Spinal cord (tissue), 10 donors: ENCODE measurements around the gene PDAP1. TPM values are rescaled to one million over a fixed set of nuclear protein-coding genes. Genes with fewer than 3 reads are reported as not detected.

Experiments
- DNase-seq, 6 donors: peaks; one replicate each; pipeline versions ENCODE4 v3.0.0 to v3.0.0-alpha.2; 2013 to 2015; ENCODE audit warnings: low spot score in 6 of 6, low read depth in 4 of 6
- H3K27ac ChIP-seq: one replicate; pipeline ENCODE4 v1.5.1; 2013; ENCODE audit warnings: low read depth, low read length, control low read depth
- H3K27me3 ChIP-seq: one replicate; pipeline ENCODE4 v1.6.1; 2013; ENCODE audit warnings: low read length; ENCODE audit not compliant: control insufficient read depth, insufficient read depth
- H3K36me3 ChIP-seq: one replicate; pipeline ENCODE4 v1.6.1; 2013; ENCODE audit warnings: low read length; ENCODE audit not compliant: control insufficient read depth, insufficient read depth
- H3K4me1 ChIP-seq: one replicate; pipeline ENCODE4 v1.6.1; 2013; ENCODE audit warnings: low read length; ENCODE audit not compliant: control insufficient read depth, insufficient read depth
- H3K4me3 ChIP-seq: one replicate; pipeline ENCODE4 v1.5.1; 2013; ENCODE audit warnings: low read depth, low read length, control low read depth
- H3K9me3 ChIP-seq: one replicate; pipeline ENCODE4 v1.6.1; 2013; ENCODE audit warnings: low read length; ENCODE audit not compliant: control insufficient read depth, insufficient read depth
- WGBS: methylation state at CpG from one replicate; pipeline ENCODE4 v1.1.5; 2013; ENCODE audit warnings: missing lambda C conversion rate; ENCODE audit not compliant: insufficient coverage; 5-methylcytosine and 5-hydroxymethylcytosine counted together
- long read RNA-seq, 4 donors: transcript quantifications; one replicate each; lab custom pipeline, GENCODE V29; 2026
- polyA plus RNA-seq, 2 donors: library from polyadenylated mRNA; unstranded; fragments of 120-200 nt; gene quantifications; one replicate each; pipeline ENCODE4 v1.2.1, GENCODE V29; 2013; ENCODE audit not compliant: insufficient read length in 2 of 2
- total RNA-seq, 2 donors: library from RNA; depleted of rRNA in 1 of 2; stranded (reverse); fragments of 120-200 nt in 1 of 2; fragments of >200 nt in 1 of 2; gene quantifications; one replicate each; pipeline versions ENCODE4 v1.2.3 to v1.2.4, GENCODE V29; 2013 to 2014
- donor health status: healthy.

Gene PDAP1, protein sequence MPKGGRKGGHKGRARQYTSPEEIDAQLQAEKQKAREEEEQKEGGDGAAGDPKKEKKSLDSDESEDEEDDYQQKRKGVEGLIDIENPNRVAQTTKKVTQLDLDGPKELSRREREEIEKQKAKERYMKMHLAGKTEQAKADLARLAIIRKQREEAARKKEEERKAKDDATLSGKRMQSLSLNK
- total RNA-seq = 10 to 100 TPM; 19.3 to 80.8 TPM
- polyA plus RNA-seq = 100 to 1,000 TPM; 195 to 213 TPM
- long read RNA-seq, donor 1, transcript PDAP1-201 (6 exons, 2,546 nt) = major isoform, 72 of 89 reads
- long read RNA-seq, donor 1, partial matches to known transcripts = 17 of 89 reads
- long read RNA-seq, donor 1, other reads (novel, unspliced or antisense) = 0 of 89 reads
- long read RNA-seq, donor 2, transcript PDAP1-201 (6 exons, 2,546 nt) = major isoform, 10 of 10 reads
- long read RNA-seq, donor 2, partial matches to known transcripts = 0 of 10 reads
- long read RNA-seq, donor 2, other reads (novel, unspliced or antisense) = 0 of 10 reads
- long read RNA-seq, donor 3, transcript PDAP1-201 (6 exons, 2,546 nt) = major isoform, 15 of 72 reads
- long read RNA-seq, donor 3, partial matches to known transcripts = 57 of 72 reads
- long read RNA-seq, donor 3, other reads (novel, unspliced or antisense) = 0 of 72 reads
- long read RNA-seq, donor 4, transcript PDAP1-201 (6 exons, 2,546 nt) = major isoform, 44 of 61 reads
- long read RNA-seq, donor 4, partial matches to known transcripts = 17 of 61 reads
- long read RNA-seq, donor 4, other reads (novel, unspliced or antisense) = 0 of 61 reads

DNA sequence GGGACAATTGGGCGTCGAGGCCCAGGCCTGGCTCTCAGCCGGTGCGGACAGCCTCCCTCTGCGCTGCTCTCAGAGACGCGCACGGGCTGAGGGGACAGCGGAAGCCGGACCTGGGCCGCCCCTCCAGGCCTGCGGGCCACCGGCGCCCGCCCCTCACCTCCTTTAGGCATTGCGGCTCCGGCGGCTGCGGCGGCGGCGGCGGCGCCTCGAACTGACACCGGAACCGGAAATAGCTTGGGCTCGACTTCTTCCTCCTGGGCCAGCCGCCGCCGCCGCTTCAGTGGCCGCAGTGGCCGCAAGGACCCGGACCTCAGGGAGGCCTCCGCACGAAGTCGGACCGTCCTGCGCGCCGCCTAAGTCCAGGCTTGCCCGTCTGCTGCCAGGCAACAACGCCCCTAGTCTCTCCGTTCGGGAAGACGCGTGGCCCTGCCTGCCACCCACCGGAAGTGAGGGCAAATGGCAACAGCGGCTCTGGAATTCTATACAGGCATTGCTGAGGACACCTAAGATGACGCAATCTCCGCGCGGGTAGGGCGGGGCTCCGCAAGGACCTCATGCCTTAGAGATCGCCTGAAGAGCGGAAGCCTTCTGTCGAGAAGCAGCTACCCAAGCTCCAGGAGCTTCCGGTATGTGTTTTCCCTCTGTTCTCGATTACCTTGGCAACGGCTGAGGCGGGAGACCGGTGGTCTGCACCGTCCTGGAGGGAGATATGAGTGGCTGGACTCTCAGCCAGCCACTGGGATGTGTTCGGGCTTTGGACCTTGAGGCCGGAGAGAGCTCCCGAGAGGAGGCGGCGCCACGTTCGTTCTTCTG is at the start of gene PDAP1, which contains the start of gene BUD31:
TSS of gene PDAP1 (minus strand) at position 219 of the 813 bp plus-strand sequence. CDS start at position 170, 49 bp downstream.
TSS of gene BUD31 (plus strand) at position 591 of the 813 bp plus-strand sequence. CDS start 2,124 bp downstream, outside the sequence.
- H3K4me3 ChIP-seq = peak within 1 kb of the TSS; percentile 92
- H3K36me3 ChIP-seq = peaks cover 40% of the 10 kb centered on the region
- peak within 1 kb of the TSS; percentile 98 for H3K27ac ChIP-seq
- no peaks in the 10 kb centered on the region for H3K27me3 ChIP-seq
- under 1% methylated on average over 72 of the region's 72 CpGs for WGBS
- peak; percentile 85 to 99 (median 94) for DNase-seq
- peaks cover 13% of the 10 kb centered on the region for H3K4me1 ChIP-seq
- no peaks in the 10 kb centered on the region for H3K9me3 ChIP-seq

DNA sequence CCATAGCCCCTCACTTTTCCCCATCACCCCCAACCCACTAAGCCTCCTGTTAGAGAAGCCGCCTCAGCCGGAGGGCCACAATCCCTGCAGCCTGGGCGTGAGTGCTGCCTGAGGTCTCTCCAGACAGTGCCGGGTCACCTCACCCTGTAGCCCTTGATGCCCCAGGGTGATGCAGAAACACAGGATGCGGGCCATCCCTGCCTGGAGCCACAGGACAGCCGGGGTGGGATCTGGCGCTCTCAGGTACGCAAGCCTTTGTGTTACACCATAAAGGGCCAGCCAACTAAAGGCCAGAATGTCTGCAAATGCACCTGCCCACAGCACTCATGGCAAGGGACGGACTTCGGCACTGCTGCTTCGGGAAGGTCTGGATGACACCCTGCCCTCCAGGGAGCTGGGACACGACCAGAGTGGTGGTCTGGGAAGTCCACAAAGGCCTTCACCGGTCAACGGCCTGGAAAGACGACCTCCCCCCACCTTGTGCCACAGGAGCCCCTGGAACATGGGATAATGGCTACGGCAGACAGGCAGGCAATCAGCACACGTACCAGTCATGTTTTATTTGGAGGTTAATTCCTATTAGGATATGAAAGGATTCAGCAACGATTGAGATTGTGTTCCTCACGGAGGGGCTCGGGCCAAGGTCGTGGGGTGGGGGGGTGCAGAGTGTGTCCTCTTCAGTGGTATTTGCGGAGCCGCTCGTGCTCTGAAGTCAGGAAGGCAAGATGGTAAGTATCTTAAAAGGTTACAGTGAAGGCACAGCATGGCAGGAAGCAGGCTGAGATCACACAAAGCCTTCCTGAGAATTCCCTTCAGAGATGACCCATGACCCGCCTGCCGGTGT is 49.5 kb upstream of the PDAP1 start:
- 87% methylated on average over 25 of the region's 26 CpGs for whole genome bisulfite sequencing

DNA sequence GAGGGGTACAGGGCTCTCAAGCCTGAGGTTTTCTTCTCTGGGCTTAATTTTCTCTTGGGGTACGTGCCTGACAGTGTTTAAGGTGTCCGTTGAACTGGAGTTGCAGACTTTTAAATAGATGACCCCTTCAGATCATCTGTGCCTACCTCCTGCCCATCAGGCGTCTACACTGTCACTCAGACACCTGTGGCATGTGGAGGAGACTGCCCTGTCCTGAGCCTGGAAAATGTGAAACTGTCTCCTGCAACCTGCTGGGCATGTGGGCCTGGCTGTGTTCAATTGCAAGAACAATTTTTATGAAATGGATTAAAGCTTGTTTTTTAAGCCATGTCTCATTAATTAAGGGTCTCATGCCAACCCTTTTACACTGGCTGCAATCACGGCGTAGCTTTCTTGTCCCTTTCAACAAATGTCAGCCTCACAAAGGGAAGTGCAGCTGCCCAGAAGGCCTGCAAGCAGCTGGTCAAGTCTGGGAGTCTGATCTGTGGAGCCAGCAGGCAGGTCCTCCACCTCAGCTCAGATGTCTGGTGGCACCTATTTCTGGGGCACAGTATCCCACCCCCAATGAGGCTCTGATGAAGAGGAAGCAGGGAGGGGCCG is 48.8 kb upstream of the PDAP1 start:
- peaks cover 85% of the 10 kb centered on the region for H3K36me3 ChIP-seq
- H3K27ac ChIP-seq = no peak overlapping the region

More for the DNA sequence above, 49.5 kb upstream of the PDAP1 start:
- no peak overlapping the region for H3K4me3 ChIP-seq
- no peaks in the 10 kb centered on the region for H3K27me3 ChIP-seq
- H3K4me1 ChIP-seq = peaks cover 22% of the 10 kb centered on the region
- H3K9me3 ChIP-seq = no peaks in the 10 kb centered on the region
- no peak overlapping the region for H3K27ac ChIP-seq
- H3K36me3 ChIP-seq = peaks cover 82% of the 10 kb centered on the region
- DNase-seq = no peak

DNA sequence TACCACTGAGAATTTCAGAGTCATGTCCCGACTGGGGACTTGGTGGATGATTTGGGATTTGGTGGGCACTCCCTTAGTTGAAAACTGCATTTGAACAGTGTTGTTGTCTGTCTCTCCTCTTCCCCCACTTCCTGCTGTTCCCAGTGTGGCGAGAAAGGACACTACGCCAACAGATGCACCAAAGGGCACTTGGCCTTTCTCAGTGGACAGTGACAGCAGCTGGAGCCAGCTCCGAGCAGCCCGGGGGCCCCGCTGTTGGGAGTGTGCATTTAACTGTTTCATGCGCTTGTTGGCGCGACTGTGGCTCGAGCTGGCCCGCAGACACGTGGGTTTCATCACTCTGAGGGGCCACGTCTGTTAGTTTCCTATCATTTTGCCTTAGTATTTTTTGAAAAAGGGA is 47.9 kb upstream of the PDAP1 start:
- DNase-seq = no peak
- Histone ChIP-seq H3K4me3 (no peak overlapping the region), H3K36me3 (peaks cover 89% of the 10 kb centered on the region), H3K4me1 (peaks cover 22% of the 10 kb centered on the region), H3K9me3 (no peaks in the 10 kb centered on the region), H3K27me3 (no peaks in the 10 kb centered on the region), H3K27ac (no peak overlapping the region)
- WGBS = 57% methylated on average over 8 of the region's 13 CpGs

More for the DNA sequence above, 48.8 kb upstream of the PDAP1 start:
- H3K9me3 ChIP-seq = no peaks in the 10 kb centered on the region
- peaks cover 22% of the 10 kb centered on the region for H3K4me1 ChIP-seq
- no CpG with 5 or more reads among the region's 6 CpGs for WGBS
- H3K4me3 ChIP-seq = no peak overlapping the region
- H3K27me3 ChIP-seq = no peaks in the 10 kb centered on the region
- DNase-seq = no peak

DNA sequence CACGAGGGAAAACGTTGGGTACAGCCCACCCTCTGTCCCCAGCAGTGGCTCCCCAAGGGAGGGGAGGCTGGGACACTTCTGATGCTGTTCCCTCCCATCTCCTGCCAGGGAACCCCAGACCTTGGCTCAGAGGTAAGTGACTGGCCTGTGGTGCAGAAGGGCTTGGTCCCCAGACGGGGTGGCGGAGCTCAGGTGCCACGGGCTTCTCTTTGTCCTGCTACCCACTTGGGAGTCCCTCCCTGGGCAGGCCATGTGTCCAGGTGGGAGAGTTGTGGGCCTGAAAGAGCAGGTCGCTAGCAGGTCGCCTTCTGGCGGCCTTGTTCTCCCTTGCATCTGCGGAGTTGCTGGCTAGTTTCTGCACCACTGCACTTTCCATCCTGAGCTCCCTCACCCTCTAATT is 47.5 kb upstream of the PDAP1 start:
- Histone ChIP-seq H3K4me1 (peaks cover 22% of the 10 kb centered on the region), H3K27ac (no peak overlapping the region), H3K4me3 (no peak overlapping the region), H3K27me3 (no peaks in the 10 kb centered on the region), H3K36me3 (peaks cover 93% of the 10 kb centered on the region), H3K9me3 (no peaks in the 10 kb centered on the region)
- 87% methylated on average over 7 of the region's 9 CpGs for WGBS
- no peak for DNase-seq

DNA sequence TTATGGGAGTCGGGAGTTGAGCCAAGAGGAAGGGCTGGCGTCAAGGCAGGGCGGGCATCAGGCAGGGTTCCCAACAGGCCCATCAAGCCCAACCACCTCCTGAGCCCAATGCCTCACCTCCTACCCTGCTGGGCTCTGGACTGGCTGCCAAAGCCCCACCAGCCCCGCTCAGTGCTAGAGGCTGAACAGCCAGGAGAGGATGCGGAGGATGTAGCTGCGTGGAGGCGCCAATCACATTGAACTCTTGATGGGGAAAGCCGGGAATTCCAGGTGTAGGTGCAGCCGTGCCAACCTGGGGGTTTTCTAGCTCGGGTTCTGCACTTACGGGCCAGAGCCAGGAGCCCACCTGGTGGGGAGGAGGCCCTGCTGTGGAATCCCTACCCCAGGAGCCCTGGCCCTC is 44.7 kb upstream of the PDAP1 start:
- Histone ChIP-seq H3K27me3 (no peaks in the 10 kb centered on the region), H3K4me3 (no peak overlapping the region), H3K27ac (no peak overlapping the region), H3K4me1 (peaks cover 22% of the 10 kb centered on the region), H3K9me3 (no peaks in the 10 kb centered on the region), H3K36me3 (peaks cover 99% of the 10 kb centered on the region)
- 88% methylated on average over 10 of the region's 11 CpGs for WGBS
- no peak for DNase-seq

DNA sequence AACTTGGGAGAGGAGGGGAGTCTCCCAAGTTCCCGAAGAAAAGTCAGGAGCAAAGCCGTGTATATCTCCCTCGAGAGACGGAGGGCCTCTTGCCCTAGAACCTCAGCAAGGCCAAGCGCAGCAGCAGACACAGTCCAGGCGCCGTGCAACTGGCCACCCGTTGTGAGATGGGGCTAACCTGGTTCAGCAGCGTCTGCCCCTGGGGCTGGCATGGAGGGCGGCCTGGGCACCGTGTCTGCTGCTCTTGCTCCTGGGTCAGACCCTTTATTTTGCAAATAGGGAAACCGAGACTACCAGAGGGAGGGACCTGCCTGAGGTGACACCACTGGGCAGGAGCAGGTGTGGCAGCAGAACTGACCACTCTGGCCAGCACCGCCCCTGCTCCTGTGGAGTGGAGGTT is 44.1 kb upstream of the PDAP1 start:
- WGBS = 91% methylated on average over 13 of the region's 13 CpGs
- no peak overlapping the region for H3K27ac ChIP-seq
- H3K9me3 ChIP-seq = no peaks in the 10 kb centered on the region

DNA sequence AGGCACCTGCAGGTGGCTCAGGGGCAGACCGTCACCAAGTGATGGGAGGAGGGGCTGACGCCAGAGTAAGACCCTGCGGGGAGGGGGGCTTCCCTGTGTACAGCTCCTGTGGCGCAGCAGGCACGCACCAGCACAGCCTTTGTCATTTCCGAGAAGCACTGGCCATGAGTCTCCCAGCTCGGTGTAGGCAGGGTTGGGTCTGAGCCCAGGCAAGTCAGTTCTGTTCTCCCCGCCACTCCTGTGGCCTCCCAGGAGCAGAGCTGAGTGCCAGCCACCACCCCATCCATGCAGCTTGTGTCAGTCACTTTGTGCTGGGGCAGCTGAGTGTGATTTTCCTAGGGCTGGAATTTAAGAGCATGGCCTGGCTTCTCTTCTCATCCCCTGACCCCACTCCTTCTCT is 43.5 kb upstream of the PDAP1 start:
- Histone ChIP-seq H3K4me3 (no peak overlapping the region), H3K36me3 (peaks cover 99% of the 10 kb centered on the region), H3K9me3 (no peaks in the 10 kb centered on the region), H3K27me3 (no peaks in the 10 kb centered on the region), H3K27ac (no peak overlapping the region), H3K4me1 (peaks cover 14% of the 10 kb centered on the region)
- 75% methylated on average over 8 of the region's 8 CpGs for WGBS
- no peak for DNase-seq

More for the DNA sequence above, 44.1 kb upstream of the PDAP1 start:
- Histone ChIP-seq H3K36me3 (peaks cover 99% of the 10 kb centered on the region), H3K4me1 (peaks cover 18% of the 10 kb centered on the region), H3K4me3 (no peak overlapping the region), H3K27me3 (no peaks in the 10 kb centered on the region)
- DNase-seq = no peak
